GM21529 (cell line): ENCODE results near the gene CACNG3.
"Not testable (repeated sequence)": the region's sequence is repeated elsewhere in the genome, so short reads cannot be mapped to it uniquely, and the experiment has no call there.

Experiments used
- ATAC-seq: cut with Tn5 transposase; IDR thresholded peaks from one replicate; pipeline ENCODE4 v1.9.1; 2021; ENCODE audit not compliant: unreplicated experiment

Gene CACNG3

GRCh38 chr16:24328835-24329452, 72.8 kb downstream of the CACNG3 start:
- no peak for ATAC-seq

DNA sequence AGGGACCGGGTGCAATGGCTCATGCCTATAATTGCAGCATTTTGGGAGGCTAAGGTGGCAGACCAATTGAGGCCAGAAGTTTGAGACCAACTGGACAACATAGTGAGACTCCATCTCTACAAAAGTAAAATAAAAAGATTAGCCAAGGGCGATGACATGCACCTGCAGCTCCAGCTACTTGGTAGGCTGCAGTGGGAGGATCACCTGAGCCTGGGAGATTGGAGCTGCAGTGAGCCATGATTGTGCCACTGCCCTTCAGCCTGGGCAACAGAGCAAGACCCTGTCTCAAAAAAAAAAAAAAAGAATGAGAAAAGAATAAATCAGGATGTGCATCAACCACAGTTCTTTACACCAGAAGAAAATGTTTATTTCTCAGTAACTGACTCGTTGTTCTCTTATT, 76.0 kb downstream of the CACNG3 start:
- ATAC-seq = no peak

DNA sequence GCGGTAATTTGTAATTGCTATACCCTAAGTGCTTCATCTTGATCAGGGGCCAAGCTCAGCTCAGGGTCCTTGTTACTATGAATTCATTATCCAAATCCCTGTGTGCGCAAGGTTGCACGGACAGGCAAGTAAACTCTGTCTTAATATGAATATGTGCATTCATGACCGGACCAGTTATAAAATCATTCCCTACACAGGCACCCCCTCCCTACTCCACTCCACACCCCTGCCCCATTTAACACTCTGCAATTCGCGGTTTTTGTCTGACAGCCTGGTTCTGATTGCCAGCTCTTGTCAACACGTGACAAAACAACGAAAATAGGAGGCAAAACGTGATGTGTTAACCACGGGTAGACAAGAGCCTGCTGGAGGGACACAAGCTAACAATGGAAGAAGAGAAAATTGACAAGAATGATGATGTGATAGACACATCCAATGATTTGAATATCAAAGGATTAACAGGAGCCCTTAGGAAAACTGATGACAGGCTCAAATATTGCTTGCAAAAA, 76.5 kb downstream of the CACNG3 start:
- ATAC-seq = no peak

GRCh38 chr16:24336491-24336890, 80.4 kb downstream of the CACNG3 start:
- ATAC-seq = no peak

GRCh38 chr16:24337013-24337412, 80.9 kb downstream of the CACNG3 start:
- no peak for ATAC-seq

- ATAC-seq = not testable (repeated sequence)
Measured at GRCh38 chr16:24343829-24344228, 87.7 kb downstream of the CACNG3 start.

GRCh38 chr16:24344784-24345183, 88.6 kb downstream of the CACNG3 start:
- ATAC-seq = no peak

- no peak for ATAC-seq
Measured at GRCh38 chr16:24345704-24346103, 89.6 kb downstream of the CACNG3 start.

DNA sequence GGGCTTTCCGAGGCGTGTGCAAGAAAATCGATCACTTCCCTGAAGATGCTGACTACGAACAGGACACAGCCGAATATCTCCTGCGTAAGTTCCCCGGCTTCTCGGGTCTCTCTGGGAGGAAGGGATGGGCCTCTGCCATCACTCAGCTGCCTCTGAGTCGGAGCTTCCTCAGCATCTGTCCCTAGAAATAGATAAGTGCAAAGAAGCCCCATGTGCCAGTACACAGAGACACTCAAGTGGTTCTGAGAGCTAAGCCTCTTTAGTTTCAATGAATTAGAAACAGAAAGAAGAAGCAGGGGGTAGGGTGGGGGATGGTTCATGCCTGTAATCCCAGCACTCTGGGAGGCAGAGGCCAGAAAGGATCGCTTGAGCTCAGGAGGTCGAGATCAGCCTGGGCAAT, 90.6 kb downstream of the CACNG3 start:
- ATAC-seq = no peak

GRCh38 chr16:24347556-24347955, 91.4 kb downstream of the CACNG3 start:
- ATAC-seq = no peak

- ATAC-seq = no peak
Measured at GRCh38 chr16:24348545-24349290, 92.6 kb downstream of the CACNG3 start.

GRCh38 chr16:24349320-24349719, 93.2 kb downstream of the CACNG3 start:
- no peak for ATAC-seq

DNA sequence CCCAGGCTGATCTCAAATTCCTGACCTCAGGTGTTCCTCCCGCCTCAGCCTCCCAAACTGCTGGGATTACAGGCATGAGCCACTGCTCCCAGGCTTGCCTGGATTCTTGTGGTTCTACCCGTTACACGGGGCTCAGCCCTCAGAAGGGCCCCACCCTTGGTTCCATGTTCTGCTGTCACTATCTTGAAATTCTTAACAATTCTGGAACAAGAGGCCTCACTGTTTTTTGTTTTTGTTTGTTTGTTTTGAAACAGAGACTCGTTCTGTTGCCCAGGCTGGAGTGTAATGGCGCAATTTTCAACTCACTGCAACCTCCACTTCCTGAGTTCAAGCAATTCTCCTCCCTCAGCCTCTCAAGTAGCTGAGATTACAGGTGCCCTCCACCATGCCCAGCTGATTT, 96.6 kb downstream of the CACNG3 start:
- ATAC-seq = no peak

GRCh38 chr16:24353622-24354021, 97.5 kb downstream of the CACNG3 start:
- ATAC-seq = no peak

DNA sequence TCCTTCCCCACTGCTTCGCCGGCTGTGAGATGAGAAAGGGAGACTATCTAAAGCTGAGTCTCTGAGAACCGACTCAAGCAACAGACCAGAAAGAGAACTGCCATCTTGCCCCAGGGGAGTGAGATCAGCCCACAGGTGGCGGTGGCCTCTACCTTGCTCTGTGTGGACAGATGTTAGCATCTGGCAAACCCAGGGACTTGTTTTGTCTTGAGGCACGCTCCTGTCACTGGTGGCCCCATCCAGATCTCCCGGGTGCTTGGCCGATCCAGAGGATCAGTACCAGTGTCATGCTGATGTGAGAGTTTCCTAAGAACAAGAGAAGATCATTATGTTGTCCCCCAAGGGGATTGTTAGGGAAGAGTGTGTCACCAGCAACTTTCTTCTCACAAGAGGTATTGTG, 101.4 kb downstream of the CACNG3 start:
- ATAC-seq = no peak

DNA sequence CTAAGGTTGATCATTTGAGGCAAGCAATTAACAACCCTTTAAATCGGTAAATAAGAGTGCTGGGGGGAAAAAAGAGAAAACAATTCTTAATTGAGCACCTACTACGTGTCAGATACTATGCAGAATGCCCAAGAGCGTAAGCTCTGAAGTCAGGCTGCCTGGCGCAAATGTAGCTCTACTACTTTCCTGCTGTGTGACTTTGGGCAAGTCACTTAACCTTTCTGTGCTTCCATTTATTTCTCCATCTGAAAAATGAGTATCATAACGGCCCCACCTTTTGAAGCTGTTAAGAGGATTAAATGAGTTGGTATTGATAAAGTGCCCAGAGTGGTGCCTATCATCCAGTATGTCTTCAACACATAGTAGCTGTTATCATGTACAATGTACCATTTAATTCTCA, 102.0 kb downstream of the CACNG3 start:
- ATAC-seq = no peak

GRCh38 chr16:24359490-24359889, 103.4 kb downstream of the CACNG3 start:
- ATAC-seq = no peak

- no peak for ATAC-seq
Measured at GRCh38 chr16:24360936-24361335, 104.8 kb downstream of the CACNG3 start.

GRCh38 chr16:24364596-24364995, 108.5 kb downstream of the CACNG3 start:
- no peak for ATAC-seq

DNA sequence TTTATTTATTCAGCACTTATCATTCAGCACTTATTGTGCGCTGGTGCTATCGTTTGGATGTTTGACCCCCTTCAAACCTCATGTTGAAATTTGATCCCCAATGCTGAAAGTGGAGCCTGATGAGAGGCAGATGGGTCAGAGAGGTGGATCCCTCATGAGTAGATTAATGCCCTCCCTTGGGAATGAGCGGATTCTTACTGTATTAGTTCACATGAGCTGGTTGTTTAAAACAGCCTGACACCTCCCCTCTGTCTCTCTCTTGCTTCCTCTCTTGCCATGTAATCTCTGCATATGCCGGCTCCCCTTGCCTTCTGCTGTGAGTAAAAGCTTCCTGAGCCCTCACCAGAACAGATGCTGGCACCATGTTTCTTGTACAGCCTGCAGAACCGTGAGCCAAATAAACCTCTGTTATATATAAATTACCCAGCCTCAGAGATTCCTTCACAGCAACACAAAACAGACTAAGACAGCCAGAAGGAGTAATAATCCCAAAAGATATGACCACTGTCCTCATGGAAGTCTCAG, 111.1 kb downstream of the CACNG3 start:
- no peak for ATAC-seq

DNA sequence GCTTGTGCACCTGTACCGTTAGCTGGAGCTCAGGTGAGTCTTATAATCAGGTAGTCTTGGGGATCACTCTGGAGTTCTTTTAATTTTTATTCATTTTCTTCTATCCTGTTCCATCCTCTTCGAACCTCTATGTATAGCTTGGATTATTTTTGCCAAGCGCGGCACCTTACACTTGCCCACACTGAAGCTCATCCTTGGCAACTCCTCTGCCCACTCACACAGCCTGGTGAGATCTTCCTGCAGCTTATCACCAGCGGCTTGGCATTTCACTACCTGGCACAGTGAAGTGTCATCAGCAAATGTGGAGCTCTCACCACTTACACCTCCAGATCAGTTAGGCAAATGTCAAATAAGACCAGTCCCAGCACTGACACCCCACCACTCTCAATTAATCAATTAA, 116.7 kb downstream of the CACNG3 start:
- no peak for ATAC-seq

DNA sequence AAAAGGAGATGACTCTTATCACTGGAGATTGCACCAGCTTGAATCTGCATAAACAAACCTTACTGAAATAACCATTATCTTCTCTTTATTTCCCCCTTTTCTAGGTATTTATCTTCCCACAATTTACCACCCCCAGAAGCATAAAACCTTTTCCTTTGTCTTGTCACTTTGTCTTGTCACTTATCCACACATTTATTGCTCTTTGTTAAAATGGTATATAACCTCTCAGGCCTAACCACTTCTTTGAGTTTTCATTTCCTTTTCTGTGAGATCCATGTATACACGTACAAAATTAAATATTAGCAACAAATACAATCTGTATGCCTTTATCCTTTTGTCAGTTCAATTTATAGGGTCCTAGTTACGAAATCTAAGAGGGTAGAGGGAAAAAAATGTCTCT, 122.9 kb downstream of the CACNG3 start:
- no peak for ATAC-seq
